Sigmoid colon (tissue), 7 donors: ENCODE data around the gene OPCML. TPM values are rescaled to one million over a fixed set of nuclear protein-coding genes. Genes with fewer than 3 reads are reported as not detected.

Experiments used
- DNase-seq: peaks from one replicate; pipeline ENCODE4 v3.0.0-alpha.2; 2019
- H3K27ac ChIP-seq, 4 donors: fragments of 200-600 bp; sonication (generic); one replicate each; pipeline ENCODE4 v1.5.1; 2016 to 2019; ENCODE audit warnings: mild to moderate bottlenecking in 1 of 4
- H3K27me3 ChIP-seq, 3 donors: fragments of 200-600 bp; sonication (generic); one replicate each; pipeline ENCODE4 v1.5.1; 2019; ENCODE audit warnings: mild to moderate bottlenecking in 1 of 3
- H3K36me3 ChIP-seq, 4 donors: fragments of 200-600 bp; sonication (generic); one replicate each; pipeline ENCODE4 v1.5.1; 2016 to 2019
- H3K4me1 ChIP-seq, 4 donors: fragments of 200-600 bp; sonication (generic); one replicate each; pipeline ENCODE4 v1.5.1; 2017 to 2019
- H3K4me3 ChIP-seq, 4 donors: fragments of 200-600 bp; sonication (generic); one replicate each; pipeline ENCODE4 v1.5.1; 2017 to 2019; ENCODE audit warnings: mild to moderate bottlenecking in 2 of 4, moderate library complexity in 1 of 4
- H3K9me3 ChIP-seq, 4 donors: fragments of 200-600 bp in 3 of 4; sonication (generic) in 3 of 4; one replicate each; pipeline versions ENCODE4 v1.5.1 to v1.6.1; 2013 to 2019
- EP300 ChIP-seq, 4 donors: sonication (generic); formaldehyde crosslinking; IDR thresholded peaks; one replicate each; pipeline ENCODE4 v1.6.1; 2017; ENCODE audit warnings: antibody characterized with exemption in 4 of 4
- POLR2A ChIP-seq, 2 donors: fragments of 450-650 bp; IDR thresholded peaks; one replicate each; pipeline ENCODE4 v1.6.1; 2016; ENCODE audit warnings: antibody characterized with exemption in 2 of 2, mild to moderate bottlenecking in 2 of 2, moderate library complexity in 2 of 2
- POLR2AphosphoS5 ChIP-seq, 4 donors: sonication (generic); formaldehyde crosslinking; IDR thresholded peaks; one replicate each; pipeline ENCODE4 v1.6.1; 2017; ENCODE audit warnings: antibody characterized with exemption in 4 of 4
- WGBS, 2 donors: extraction: QIAGEN DNeasy Blood & Tissue Kit; methylation state at CpG; one replicate each; pipeline ENCODE4 v1.1.7; 2013; 5-methylcytosine and 5-hydroxymethylcytosine counted together
- intact Hi-C: fragments of 100-400 bp; cut with DNase I; formaldehyde crosslinking; loops from one replicate; pipeline ENCODE4 v1.15.1; 2023
- polyA plus RNA-seq, 3 donors: library from polyadenylated mRNA; stranded (reverse); fragments of 200-250 nt; gene quantifications; one replicate each; pipeline ENCODE4 v1.2.3, GENCODE V29; 2013
- total RNA-seq, 4 donors: library from RNA; depleted of rRNA; stranded (reverse); fragments of >200 nt; gene quantifications; one replicate each; pipeline ENCODE4 v1.1.0, GENCODE V29; 2016
- TF ChIP-seq, protein P1 (sequence below), 4 experiments: fragments of 450-650 bp in 3 of 4; fragments of 200-600 bp in 1 of 4; IDR thresholded peaks; one replicate each; pipeline ENCODE4 v1.5.1; 2016 to 2019; ENCODE audit warnings: antibody characterized with exemption in 4 of 4, mild to moderate bottlenecking in 3 of 4, moderate library complexity in 2 of 4
- donor health status: healthy with polysubstance abuse.
- donor health status: Bipolar disorder and iron deficiency.
- donor health status: healthy.

OPCML gene
- total and polyA plus RNA-seq, 7 donors: under 0.01 to 0.14 (median 0.03) TPM; not detected in 4

DNA sequence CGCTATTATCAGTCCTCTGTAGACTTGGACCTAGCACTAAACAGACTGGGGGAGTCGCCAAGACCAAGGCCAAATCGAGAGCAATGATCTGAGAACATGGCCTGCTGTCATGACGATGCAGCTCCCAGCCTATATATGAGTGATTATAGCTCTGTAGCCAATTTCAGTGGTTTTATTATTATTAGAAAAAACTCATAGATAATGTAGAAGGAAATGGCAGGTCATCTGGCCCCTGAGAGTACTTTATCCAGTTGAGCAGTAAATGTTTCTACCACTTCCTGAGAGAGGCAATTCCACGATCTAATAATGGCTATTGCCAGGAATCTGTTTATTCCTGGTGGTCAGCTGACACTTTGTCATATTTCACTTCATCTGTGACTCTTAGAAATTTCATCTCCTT lies 666.7 kb downstream of the OPCML start:
- Histone ChIP-seq H3K9me3 (no peaks in the 10 kb centered on the region), H3K4me1 (no peaks in the 10 kb centered on the region), H3K36me3 (no peaks in the 10 kb centered on the region), H3K27me3 (no peaks in the 10 kb centered on the region), H3K4me3 (no peak overlapping the region), H3K27ac (no peak overlapping the region)
- no peak for DNase-seq
- intact Hi-C loops: no loop called here
- TF ChIP-seq, protein P1, sequence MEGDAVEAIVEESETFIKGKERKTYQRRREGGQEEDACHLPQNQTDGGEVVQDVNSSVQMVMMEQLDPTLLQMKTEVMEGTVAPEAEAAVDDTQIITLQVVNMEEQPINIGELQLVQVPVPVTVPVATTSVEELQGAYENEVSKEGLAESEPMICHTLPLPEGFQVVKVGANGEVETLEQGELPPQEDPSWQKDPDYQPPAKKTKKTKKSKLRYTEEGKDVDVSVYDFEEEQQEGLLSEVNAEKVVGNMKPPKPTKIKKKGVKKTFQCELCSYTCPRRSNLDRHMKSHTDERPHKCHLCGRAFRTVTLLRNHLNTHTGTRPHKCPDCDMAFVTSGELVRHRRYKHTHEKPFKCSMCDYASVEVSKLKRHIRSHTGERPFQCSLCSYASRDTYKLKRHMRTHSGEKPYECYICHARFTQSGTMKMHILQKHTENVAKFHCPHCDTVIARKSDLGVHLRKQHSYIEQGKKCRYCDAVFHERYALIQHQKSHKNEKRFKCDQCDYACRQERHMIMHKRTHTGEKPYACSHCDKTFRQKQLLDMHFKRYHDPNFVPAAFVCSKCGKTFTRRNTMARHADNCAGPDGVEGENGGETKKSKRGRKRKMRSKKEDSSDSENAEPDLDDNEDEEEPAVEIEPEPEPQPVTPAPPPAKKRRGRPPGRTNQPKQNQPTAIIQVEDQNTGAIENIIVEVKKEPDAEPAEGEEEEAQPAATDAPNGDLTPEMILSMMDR (IDR thresholded peaks at IDR 0.05): no peak
- TF ChIP-seq POLR2A (IDR thresholded peaks at IDR 0.05): no peak
- no peak for TF ChIP-seq EP300 (IDR thresholded peaks at IDR 0.05)
- TF ChIP-seq POLR2AphosphoS5 (IDR thresholded peaks at IDR 0.05): no peak
- WGBS, 2 donors: 58 to 74% methylated on average over 5 of the region's 5 CpGs

DNA sequence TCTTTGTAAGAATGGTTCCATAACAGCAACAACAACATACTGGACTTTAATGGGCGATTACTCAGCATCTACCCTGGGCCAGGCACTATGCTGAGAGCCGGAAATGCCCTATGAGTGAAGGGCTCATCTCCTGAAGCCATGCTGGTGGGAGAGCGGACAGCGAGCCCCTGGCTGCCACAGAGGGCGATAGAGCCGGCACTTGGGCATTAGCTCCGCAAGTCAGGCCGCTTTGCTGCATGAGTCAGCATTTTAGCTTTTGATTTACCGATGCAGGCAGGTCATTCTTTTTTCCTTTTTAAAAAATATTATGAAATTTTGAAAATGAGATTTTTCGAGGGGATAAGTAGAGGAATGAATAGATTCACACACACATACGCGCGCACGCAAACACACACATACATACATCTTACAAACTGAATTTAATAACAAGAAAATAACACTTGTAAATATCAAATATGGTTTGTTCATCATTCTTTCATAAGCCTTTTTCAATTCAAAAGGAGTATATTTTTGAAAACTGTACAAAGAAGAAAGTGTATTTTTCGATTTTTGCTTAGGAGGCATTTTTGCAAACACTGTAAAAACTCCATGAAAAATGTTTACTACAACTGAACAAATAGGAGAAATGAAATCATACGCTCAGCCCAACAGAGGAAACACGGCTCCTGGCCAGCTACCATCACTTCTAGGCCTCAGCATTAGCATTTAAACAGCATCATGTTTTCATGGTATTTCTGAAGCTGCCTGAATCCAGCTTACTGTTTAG lies 667.3 kb downstream of the OPCML start:
- TF ChIP-seq EP300 (IDR thresholded peaks at IDR 0.05) (no peak), POLR2AphosphoS5 (IDR thresholded peaks at IDR 0.05) (no peak), POLR2A (IDR thresholded peaks at IDR 0.05) (no peak)
- TF ChIP-seq, protein P1 (IDR thresholded peaks at IDR 0.05): no peak
- no peak for DNase-seq
- no peaks in the 10 kb centered on the region for H3K36me3 ChIP-seq
- H3K27me3 ChIP-seq: no peaks in the 10 kb centered on the region
- H3K9me3 ChIP-seq: no peaks in the 10 kb centered on the region
- WGBS, 2 donors: 85 to 89% methylated on average over 17 of the region's 17 CpGs
- no peak overlapping the region for H3K4me3 ChIP-seq
- no peaks in the 10 kb centered on the region for H3K4me1 ChIP-seq
- intact Hi-C loops: no loop called here
- no peak overlapping the region for H3K27ac ChIP-seq

DNA sequence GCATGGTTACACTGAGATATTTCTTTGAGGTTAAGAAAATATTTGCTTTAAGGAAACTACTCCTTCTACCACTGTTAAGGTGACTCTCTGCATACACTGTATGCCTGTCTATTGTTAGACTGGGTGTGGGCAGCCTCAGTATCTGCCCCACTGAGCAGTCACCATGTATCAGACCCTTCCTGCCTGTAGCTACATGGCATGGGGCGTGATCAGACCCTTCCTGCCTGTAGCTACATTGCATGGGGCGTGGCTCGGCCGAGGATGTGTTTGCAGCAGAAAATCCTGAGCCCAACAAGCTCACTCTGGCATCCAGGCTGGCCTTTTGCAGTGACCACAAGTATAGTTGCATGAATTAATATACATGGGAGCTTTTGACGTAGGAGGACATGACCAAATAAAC lies 669.4 kb downstream of the OPCML start:
- no peaks in the 10 kb centered on the region for H3K36me3 ChIP-seq
- no peak overlapping the region for H3K27ac ChIP-seq
- intact Hi-C loops: no loop called here
- H3K4me3 ChIP-seq: no peak overlapping the region
- no peaks in the 10 kb centered on the region for H3K4me1 ChIP-seq
- no peaks in the 10 kb centered on the region for H3K9me3 ChIP-seq
- 49 to 70% methylated on average over 5 of the region's 5 CpGs for WGBS, 2 donors
- TF ChIP-seq POLR2AphosphoS5 (IDR thresholded peaks at IDR 0.05) (no peak), POLR2A (IDR thresholded peaks at IDR 0.05) (no peak), EP300 (IDR thresholded peaks at IDR 0.05) (no peak)
- TF ChIP-seq, protein P1 (IDR thresholded peaks at IDR 0.05): no peak
- no peaks in the 10 kb centered on the region for H3K27me3 ChIP-seq
- DNase-seq: no peak

DNA sequence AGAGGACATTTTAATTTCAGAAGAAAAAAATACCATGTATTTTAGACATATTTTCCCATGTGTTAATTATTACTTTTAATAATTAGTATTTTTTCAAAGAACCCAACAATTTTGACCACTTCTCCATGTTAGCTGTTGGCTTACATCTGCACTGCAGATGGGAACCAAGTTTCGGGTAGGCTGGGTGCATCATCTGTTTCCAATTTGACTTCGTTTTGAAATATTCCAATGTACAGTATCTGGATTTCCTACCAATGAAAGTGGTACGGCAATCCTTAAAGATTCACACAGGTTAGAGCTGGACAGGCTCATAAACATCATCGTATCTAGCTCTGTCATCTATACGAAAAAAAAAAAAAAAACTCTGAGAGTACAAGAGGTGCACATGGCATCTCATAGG lies 670.2 kb downstream of the OPCML start:
- no peaks in the 10 kb centered on the region for H3K9me3 ChIP-seq
- H3K4me1 ChIP-seq: no peaks in the 10 kb centered on the region
- H3K36me3 ChIP-seq: no peaks in the 10 kb centered on the region
- intact Hi-C loops: no loop called here
- WGBS, 2 donors: 87 to 90% methylated on average over 5 of the region's 5 CpGs
- no peak overlapping the region for H3K4me3 ChIP-seq
- TF ChIP-seq, protein P1 (IDR thresholded peaks at IDR 0.05): no peak
- no peak for TF ChIP-seq POLR2A (IDR thresholded peaks at IDR 0.05)
- TF ChIP-seq POLR2AphosphoS5 (IDR thresholded peaks at IDR 0.05): no peak
- DNase-seq: no peak
- H3K27ac ChIP-seq: no peak overlapping the region
- no peaks in the 10 kb centered on the region for H3K27me3 ChIP-seq

DNA sequence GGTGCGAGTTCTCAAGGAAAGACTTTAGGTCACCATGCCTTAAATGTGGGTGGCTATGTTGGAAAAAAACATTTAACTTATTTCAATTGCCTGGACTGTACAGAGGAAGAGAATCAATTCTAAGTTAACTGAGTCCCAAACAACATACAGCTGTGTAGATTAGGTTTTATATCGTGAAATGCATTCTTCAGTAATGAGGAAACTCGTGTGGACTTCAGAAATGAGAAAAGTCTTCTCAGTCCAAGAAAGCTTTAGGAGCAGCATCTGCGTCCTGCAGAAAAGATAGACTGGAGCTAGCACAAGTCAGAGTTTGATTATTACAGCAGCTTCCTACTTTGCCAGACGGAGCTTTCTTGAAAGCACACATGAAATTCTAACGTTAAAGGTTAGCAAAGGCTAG lies 673.0 kb downstream of the OPCML start:
- Histone ChIP-seq H3K27me3 (no peaks in the 10 kb centered on the region), H3K9me3 (no peaks in the 10 kb centered on the region), H3K4me1 (no peaks in the 10 kb centered on the region), H3K27ac (no peak overlapping the region), H3K36me3 (no peaks in the 10 kb centered on the region), H3K4me3 (no peak overlapping the region)
- 73 to 75% methylated on average over 6 of the region's 6 CpGs for WGBS, 2 donors
- intact Hi-C loops: no loop called here
- DNase-seq: no peak
- TF ChIP-seq POLR2A (IDR thresholded peaks at IDR 0.05): no peak
- TF ChIP-seq, protein P1 (IDR thresholded peaks at IDR 0.05): no peak
- TF ChIP-seq EP300 (IDR thresholded peaks at IDR 0.05): no peak
- TF ChIP-seq POLR2AphosphoS5 (IDR thresholded peaks at IDR 0.05): no peak
